VCaP (cell line): Measurements from ENCODE around the gene CHD9.

ENCODE experiments used
- H3K27ac ChIP-seq: fragments of 450-650 bp; 2 replicates; pipeline ENCODE4 v1.5.1; 2017
- CTCF ChIP-seq: fragments of 450-650 bp; conservative IDR thresholded peaks from 2 replicates; pipeline ENCODE4 v1.5.1; 2017; ENCODE audit warnings: mild to moderate bottlenecking, moderate library complexity

The CHD9 gene

GRCh38 chr16:53209877-53210276 is 155.1 kb downstream of the CHD9 start:
- TF ChIP-seq CTCF, result no peak
- peak overlapping the region; percentile 90 for H3K27ac ChIP-seq

GRCh38 chr16:53211253-53211652 is 156.5 kb downstream of the CHD9 start:
- TF ChIP-seq CTCF, result no peak
- H3K27ac ChIP-seq, result no peak overlapping the region; the same call in 1 of the 2 replicates

- no peak overlapping the region for H3K27ac ChIP-seq
Measured at GRCh38 chr16:53212893-53213223, 158.1 kb downstream of the CHD9 start.

GRCh38 chr16:53213542-53213941 is 158.8 kb downstream of the CHD9 start:
- no peak overlapping the region for H3K27ac ChIP-seq
- TF ChIP-seq CTCF, result no peak

More at GRCh38 chr16:53212893-53213223, 158.1 kb downstream of the CHD9 start:
- no peak for TF ChIP-seq CTCF

- no peak overlapping the region for H3K27ac ChIP-seq
- TF ChIP-seq CTCF, result no peak
Measured at GRCh38 chr16:53216798-53217197, 162.0 kb downstream of the CHD9 start.

- no peak overlapping the region for H3K27ac ChIP-seq
- TF ChIP-seq CTCF, result no peak
Measured at GRCh38 chr16:53219371-53219770, 164.6 kb downstream of the CHD9 start.

- no peak for TF ChIP-seq CTCF
- no peak overlapping the region for H3K27ac ChIP-seq
Measured at GRCh38 chr16:53219795-53220454, 165.1 kb downstream of the CHD9 start.
